ENCODE results near the gene NEURL1. TPM values are rescaled to one million over a fixed set of nuclear protein-coding genes. Genes with fewer than 3 reads are reported as not detected.

Gene NEURL1
- total RNA-seq, 1 donor from 2014 or later, result 1.3 TPM

GRCh38 chr10:103557455-103557854 lies 64.0 kb downstream of the NEURL1 start:
- DNase-seq (ENCODE audit: low read depth), result no peak
- H3K4me3 ChIP-seq (ENCODE audit: low read depth, low read length), result no peak overlapping the region
- no peak for TF ChIP-seq CTCF (conservative IDR thresholded peaks at IDR 0.05; ENCODE audit: low read depth, low read length)

DNA sequence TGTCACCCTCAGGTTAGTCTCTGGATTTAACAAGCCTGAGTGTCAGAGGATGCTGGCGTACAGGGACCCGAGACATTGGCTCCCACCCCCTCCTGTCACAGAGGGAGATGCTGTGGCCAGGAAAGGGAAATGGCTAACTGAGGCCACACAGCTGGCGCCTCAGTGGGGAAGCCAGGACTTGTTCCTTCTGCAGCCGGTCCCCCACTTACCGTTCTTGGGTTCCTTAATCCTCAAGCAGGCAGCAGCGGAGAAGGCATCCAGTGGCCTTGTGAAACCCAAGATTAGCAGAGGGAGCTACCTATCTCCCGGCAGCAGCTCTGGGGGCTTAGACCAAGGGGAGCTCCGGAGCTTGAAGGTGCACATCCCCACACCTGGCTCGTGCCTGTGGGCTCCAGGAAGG lies 65.4 kb downstream of the NEURL1 start:
- no peak overlapping the region for H3K4me3 ChIP-seq (ENCODE audit: low read depth, low read length)
- no peak for DNase-seq (ENCODE audit: low read depth)
- no peak for TF ChIP-seq CTCF (conservative IDR thresholded peaks at IDR 0.05; ENCODE audit: low read depth, low read length)

- H3K4me3 ChIP-seq (ENCODE audit: low read depth, low read length), result no peak overlapping the region
- TF ChIP-seq CTCF (conservative IDR thresholded peaks at IDR 0.05; ENCODE audit: low read depth, low read length), result no peak
- DNase-seq (ENCODE audit: low read depth), result no peak
Observed at GRCh38 chr10:103559776-103560175, 66.3 kb downstream of the NEURL1 start.

- no peak overlapping the region for H3K4me3 ChIP-seq (ENCODE audit: low read depth, low read length)
- DNase-seq (ENCODE audit: low read depth), result no peak
- TF ChIP-seq CTCF (conservative IDR thresholded peaks at IDR 0.05; ENCODE audit: low read depth, low read length), result no peak
Observed at GRCh38 chr10:103560886-103561285, 67.4 kb downstream of the NEURL1 start.

DNA sequence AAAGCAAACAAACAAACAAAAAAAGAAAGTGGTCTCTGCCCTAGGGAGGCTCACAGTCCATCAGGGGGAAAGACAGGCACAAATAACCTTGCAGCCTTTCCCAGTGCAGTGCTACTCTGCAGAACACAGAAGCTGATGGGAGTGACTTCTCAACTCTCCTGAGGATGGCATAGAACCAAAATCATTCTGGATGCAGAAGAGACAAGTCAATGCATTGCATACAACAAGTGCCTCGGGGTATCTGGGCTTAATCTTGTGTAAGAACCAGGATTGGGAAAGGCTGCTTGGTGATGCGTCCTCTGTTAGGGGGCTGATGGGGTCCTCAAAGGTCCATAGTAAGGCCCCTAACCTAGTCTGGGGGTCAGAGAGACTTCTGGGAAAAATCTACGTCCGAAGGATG lies 68.9 kb downstream of the NEURL1 start:
- TF ChIP-seq CTCF (conservative IDR thresholded peaks at IDR 0.05; ENCODE audit: low read depth, low read length), result no peak
- DNase-seq (ENCODE audit: low read depth), result no peak
- H3K4me3 ChIP-seq (ENCODE audit: low read depth, low read length), result no peak overlapping the region

DNA sequence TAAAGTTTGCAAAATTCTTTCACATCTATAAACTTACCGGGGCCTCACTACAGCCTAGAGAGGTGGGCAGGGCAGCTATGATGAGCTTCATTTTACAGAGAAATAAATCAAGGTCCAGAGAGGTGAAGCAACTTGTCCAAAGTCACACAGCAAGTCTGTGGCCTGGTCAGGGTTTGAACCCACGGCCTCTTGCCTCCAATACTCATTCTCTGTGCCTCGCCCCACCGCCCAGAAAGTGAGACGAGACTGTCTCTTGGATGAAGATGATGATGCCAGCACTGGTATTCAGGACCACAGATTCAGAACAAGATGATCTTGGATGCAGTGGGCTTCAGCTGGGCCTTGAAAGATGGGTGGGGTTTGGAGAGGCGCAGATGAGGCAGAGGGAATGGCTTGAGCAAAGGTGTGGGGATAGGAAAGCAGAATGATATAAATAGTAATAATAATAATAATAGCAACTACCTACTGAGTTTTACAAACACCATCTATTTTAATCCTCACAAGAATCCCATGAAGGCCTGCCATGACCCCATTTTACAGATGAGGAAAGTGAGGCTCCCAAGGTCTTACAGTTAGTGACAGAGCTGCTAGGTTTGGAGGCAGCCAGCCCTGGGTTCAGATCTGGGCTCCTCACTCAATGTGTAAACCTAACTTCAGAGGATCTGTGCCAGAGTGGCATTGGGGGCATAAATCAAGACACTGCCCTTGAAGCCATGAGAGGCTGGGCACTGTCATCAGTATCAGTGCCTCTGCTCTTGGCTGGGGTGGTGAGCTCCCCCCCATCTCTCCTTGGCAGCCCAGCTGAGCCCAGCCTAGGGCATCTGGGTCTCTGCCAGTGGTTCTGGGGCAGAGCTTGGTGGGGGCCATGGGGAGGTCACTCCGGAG lies 70.0 kb downstream of the NEURL1 start:
- no peak for DNase-seq (ENCODE audit: low read depth)
- no peak for TF ChIP-seq CTCF (conservative IDR thresholded peaks at IDR 0.05; ENCODE audit: low read depth, low read length)
- no peak overlapping the region for H3K4me3 ChIP-seq (ENCODE audit: low read depth, low read length)

DNA sequence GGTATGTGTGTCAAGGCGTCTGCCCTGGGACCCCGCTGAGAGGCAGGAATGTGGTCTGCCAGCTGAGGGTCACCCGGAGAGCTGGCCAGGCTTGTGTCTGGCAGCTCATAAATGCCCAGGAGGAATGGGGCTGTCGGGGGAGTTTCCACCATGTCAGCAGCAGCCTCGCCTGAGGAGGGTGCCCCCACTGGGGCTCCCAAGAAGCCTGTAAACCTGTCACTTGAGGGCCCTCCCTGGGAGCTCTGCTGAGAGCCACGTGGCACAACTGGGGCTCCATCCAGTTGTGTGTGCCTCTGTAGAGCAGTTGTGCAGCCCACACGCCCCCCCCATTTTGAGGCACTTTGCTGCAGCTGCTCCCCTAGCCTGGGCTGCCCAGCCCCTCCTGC lies 70.6 kb downstream of the NEURL1 start:
- no peak overlapping the region for H3K4me3 ChIP-seq (ENCODE audit: low read depth, low read length)
- no peak for DNase-seq (ENCODE audit: low read depth)
- TF ChIP-seq CTCF (conservative IDR thresholded peaks at IDR 0.05; ENCODE audit: low read depth, low read length), result no peak

Measured in epithelial cell of proximal tubule (primary cell).